Transverse colon (tissue), 4 donors: ENCODE data around the gene LY6G6C. TPM values are rescaled to one million over a fixed set of nuclear protein-coding genes. Genes with fewer than 3 reads are reported as not detected.

ENCODE experiments used
- DNase-seq: peaks from one replicate; pipeline ENCODE4 v3.0.0-alpha.2; 2019
- H3K27ac ChIP-seq, 4 donors: fragments of 200-600 bp; sonication (generic); 2 replicates each; pipeline ENCODE4 v1.5.1; 2016 to 2018; ENCODE audit warnings: inconsistent platforms in 4 of 4
- H3K27me3 ChIP-seq: fragments of 200-600 bp; sonication (generic); 2 replicates; pipeline ENCODE4 v1.5.1; 2017; ENCODE audit warnings: inconsistent platforms
- H3K36me3 ChIP-seq, 4 donors: fragments of 200-600 bp; sonication (generic); 2 replicates each; pipeline ENCODE4 v1.5.1; 2017 to 2019; ENCODE audit warnings: inconsistent platforms in 4 of 4
- H3K4me1 ChIP-seq, 4 donors: fragments of 200-600 bp; sonication (generic); 2 replicates each; pipeline ENCODE4 v1.5.1; 2017 to 2020; ENCODE audit warnings: inconsistent platforms in 4 of 4
- H3K4me3 ChIP-seq, 4 donors: fragments of 200-600 bp; sonication (generic); 1 replicate in 1 of 4; 2 replicates in 3 of 4; pipeline versions ENCODE4 v1.5.1 to v1.6.1; 2017 to 2019; ENCODE audit warnings: inconsistent platforms in 4 of 4
- H3K9me3 ChIP-seq, 2 donors: fragments of 200-600 bp; sonication (generic); 2 replicates each; pipeline ENCODE4 v1.5.1; 2017 to 2019; ENCODE audit warnings: inconsistent platforms in 2 of 2
- EP300 ChIP-seq: sonication (generic); formaldehyde crosslinking; IDR thresholded peaks from one replicate; pipeline ENCODE4 v1.6.1; 2017; ENCODE audit warnings: antibody characterized with exemption, low read depth
- POLR2A ChIP-seq: fragments of 450-650 bp; IDR thresholded peaks from one replicate; pipeline ENCODE4 v1.6.1; 2016; ENCODE audit warnings: antibody characterized with exemption, mild to moderate bottlenecking, moderate library complexity
- POLR2AphosphoS5 ChIP-seq, 3 donors: sonication (generic); formaldehyde crosslinking; IDR thresholded peaks; one replicate each; pipeline ENCODE4 v1.6.1; 2016; ENCODE audit warnings: antibody characterized with exemption in 3 of 3
- WGBS, 2 donors: methylation state at CpG; one replicate each; pipeline ENCODE4 v1.1.5; 2018; ENCODE audit warnings: low coverage in 1 of 2; 5-methylcytosine and 5-hydroxymethylcytosine counted together
- in situ Hi-C, 4 donors: fragments of 200-750 bp; cut with MboI; loops; one replicate each; pipeline versions ENCODE4 v1.15.0 to v1.15.1; 2017; ENCODE audit warnings: low sequenced_read_pairs in 3 of 4, low pct_ligation_motif_present in 1 of 4, low pct_unique_long_range_greater_than_20kb in 1 of 4
- intact Hi-C: fragments of 100-400 bp; cut with DNase I; formaldehyde crosslinking; loops from one replicate; pipeline ENCODE4 v1.15.1; 2023; ENCODE audit warnings: low total_unique reads
- total RNA-seq, 4 donors: library from RNA; depleted of rRNA; stranded (reverse); fragments of >200 nt; gene quantifications; one replicate each; pipeline ENCODE4 v1.1.0, GENCODE V29; 2016
- TF ChIP-seq, protein P1 (sequence below), 5 experiments: fragments of 200-600 bp in 3 of 5; fragments of 450-650 bp in 2 of 5; sonication (generic) in 3 of 5; IDR thresholded peaks; 1 replicate in 2 of 5; 2 replicates in 3 of 5; pipeline ENCODE4 v1.5.1; 2016 to 2017; ENCODE audit warnings: antibody characterized with exemption in 5 of 5, inconsistent platforms in 3 of 5, mild to moderate bottlenecking in 2 of 5, moderate library complexity in 1 of 5

Gene LY6G6C
- total RNA-seq, 4 donors from 2014 or later = not detected

DNA sequence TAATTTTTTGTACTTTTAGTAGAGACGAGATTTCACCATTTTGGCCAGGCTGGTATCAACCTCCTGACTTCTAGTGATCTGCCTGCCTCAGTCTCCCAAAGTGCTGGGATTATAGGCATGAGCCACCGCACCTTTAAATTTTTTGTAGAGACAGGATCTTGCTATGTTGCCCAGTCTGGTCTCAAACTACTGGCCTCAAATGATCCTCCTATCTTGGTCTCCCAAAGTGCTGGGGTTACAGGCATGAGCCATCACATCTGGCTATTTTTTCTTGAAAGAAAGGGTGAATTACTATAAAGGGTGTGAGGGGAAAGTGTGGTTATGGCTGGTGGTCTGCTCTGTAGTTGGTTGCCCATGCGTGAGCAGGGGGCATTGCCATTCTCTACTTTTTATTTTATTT, 13.3 kb downstream of the LY6G6C start:
- in situ Hi-C loops = no loop called here
- Histone ChIP-seq H3K9me3 (no peaks in the 10 kb centered on the region), H3K27me3 (no peaks in the 10 kb centered on the region), H3K4me1 (peaks cover 0 to 15% (median 9%) of the 10 kb centered on the region in 4 donors), H3K27ac (no peak overlapping the region), H3K36me3 (no peaks in the 10 kb centered on the region), H3K4me3 (no peak overlapping the region)
- TF ChIP-seq, protein P1, sequence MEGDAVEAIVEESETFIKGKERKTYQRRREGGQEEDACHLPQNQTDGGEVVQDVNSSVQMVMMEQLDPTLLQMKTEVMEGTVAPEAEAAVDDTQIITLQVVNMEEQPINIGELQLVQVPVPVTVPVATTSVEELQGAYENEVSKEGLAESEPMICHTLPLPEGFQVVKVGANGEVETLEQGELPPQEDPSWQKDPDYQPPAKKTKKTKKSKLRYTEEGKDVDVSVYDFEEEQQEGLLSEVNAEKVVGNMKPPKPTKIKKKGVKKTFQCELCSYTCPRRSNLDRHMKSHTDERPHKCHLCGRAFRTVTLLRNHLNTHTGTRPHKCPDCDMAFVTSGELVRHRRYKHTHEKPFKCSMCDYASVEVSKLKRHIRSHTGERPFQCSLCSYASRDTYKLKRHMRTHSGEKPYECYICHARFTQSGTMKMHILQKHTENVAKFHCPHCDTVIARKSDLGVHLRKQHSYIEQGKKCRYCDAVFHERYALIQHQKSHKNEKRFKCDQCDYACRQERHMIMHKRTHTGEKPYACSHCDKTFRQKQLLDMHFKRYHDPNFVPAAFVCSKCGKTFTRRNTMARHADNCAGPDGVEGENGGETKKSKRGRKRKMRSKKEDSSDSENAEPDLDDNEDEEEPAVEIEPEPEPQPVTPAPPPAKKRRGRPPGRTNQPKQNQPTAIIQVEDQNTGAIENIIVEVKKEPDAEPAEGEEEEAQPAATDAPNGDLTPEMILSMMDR (IDR thresholded peaks at IDR 0.05) = no peak
- no peak for TF ChIP-seq POLR2A
- no peak for TF ChIP-seq POLR2AphosphoS5 (IDR thresholded peaks at IDR 0.05)
- TF ChIP-seq EP300 = no peak
- DNase-seq = no peak
- WGBS, 2 donors = 94 to 100% methylated on average over 2 to 3 of the region's 3 CpGs
- intact Hi-C loops = no loop called here

DNA sequence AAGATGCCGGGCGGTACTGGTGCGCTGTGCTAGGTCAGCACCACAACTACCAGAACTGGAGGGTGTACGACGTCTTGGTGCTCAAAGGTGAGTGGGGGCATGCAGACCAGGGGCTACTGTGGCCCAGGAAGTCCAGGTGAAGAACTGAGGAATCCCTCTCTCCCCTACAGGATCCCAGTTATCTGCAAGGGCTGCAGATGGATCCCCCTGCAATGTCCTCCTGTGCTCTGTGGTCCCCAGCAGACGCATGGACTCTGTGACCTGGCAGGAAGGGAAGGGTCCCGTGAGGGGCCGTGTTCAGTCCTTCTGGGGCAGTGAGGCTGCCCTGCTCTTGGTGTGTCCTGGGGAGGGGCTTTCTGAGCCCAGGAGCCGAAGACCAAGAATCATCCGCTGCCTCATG, 13.8 kb downstream of the LY6G6C start:
- TF ChIP-seq EP300 (no peak), POLR2A (no peak), POLR2AphosphoS5 (IDR thresholded peaks at IDR 0.05) (no peak)
- TF ChIP-seq, protein P1 (IDR thresholded peaks at IDR 0.05) = no peak
- Histone ChIP-seq H3K4me3 (no peak overlapping the region), H3K9me3 (no peaks in the 10 kb centered on the region), H3K4me1 (peaks cover 0 to 15% (median 9%) of the 10 kb centered on the region in 4 donors), H3K27me3 (no peaks in the 10 kb centered on the region), H3K27ac (no peak overlapping the region), H3K36me3 (no peaks in the 10 kb centered on the region)
- in situ Hi-C loops = no loop called here
- intact Hi-C loops = no loop called here
- DNase-seq = no peak
- 86 to 100% methylated on average over 3 to 10 of the region's 10 CpGs for WGBS, 2 donors

DNA sequence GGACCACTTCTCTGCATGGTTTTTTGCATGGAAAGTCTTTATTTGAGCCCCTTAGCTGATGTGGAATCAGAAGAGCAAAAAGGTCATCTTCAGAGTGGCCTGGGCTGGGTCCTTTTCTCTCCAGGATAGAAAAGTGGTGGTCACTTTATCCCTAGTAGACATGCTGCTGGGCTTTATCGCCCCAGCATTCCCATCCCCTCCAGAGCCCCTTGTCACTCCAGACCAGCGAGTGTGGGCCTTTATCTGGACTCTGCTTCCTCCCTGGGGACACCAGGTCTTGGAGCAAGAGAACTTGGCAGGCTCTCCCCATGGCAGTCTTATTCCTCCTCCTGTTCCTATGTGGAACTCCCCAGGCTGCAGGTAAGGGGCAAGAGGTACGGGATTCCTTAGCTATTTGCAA, 14.9 kb downstream of the LY6G6C start, which contains the start of gene LY6G6F:
Gene LY6G6F (plus strand): TSS at position 268 of the 400 bp plus-strand sequence. CDS start 41 bp downstream, at position 309.
- Histone ChIP-seq H3K27me3 (no peaks in the 10 kb centered on the region), H3K27ac (no peak within 1 kb of the TSS), H3K4me3 (no peak within 1 kb of the TSS), H3K36me3 (no peaks in the 10 kb centered on the region), H3K4me1 (peaks cover 7 to 22% (median 17%) of the 10 kb centered on the region in 4 donors), H3K9me3 (no peaks in the 10 kb centered on the region)
- intact Hi-C loops (no loop called here), in situ Hi-C loops (no loop called here)
- 70 to 100% methylated on average over 1 to 3 of the region's 3 CpGs for WGBS, 2 donors
- TF ChIP-seq, protein P1 (IDR thresholded peaks at IDR 0.05) = no peak
- TF ChIP-seq POLR2AphosphoS5 (IDR thresholded peaks at IDR 0.05) (no peak), EP300 (no peak), POLR2A (no peak)
- DNase-seq = no peak

DNA sequence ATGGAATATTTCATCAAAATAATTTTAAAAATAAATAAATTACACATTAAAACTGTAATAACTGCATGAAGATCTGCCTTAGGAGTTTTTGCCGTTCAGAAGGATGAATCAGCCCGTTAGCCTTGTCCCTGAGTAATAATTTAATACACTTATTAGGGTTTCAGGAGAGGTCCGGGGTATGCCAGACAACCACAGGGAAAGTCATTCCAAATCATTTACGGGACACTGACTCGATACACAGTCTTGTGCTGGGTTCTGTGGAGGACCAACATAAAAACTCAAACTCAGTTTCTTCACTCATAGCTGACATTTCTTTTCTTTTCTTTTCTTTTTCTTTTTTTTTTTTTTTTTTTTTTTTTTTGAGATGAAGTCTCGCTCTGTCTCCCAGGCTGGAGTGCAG, 15.6 kb downstream of the LY6G6C start:
- H3K36me3 ChIP-seq = no peaks in the 10 kb centered on the region
- WGBS, 2 donors = 90 to 91% methylated on average over 5 to 6 of the region's 6 CpGs
- in situ Hi-C loops = no loop called here
- no peak for TF ChIP-seq EP300
- H3K4me3 ChIP-seq = no peak overlapping the region
- H3K27me3 ChIP-seq = no peaks in the 10 kb centered on the region
- H3K9me3 ChIP-seq = no peaks in the 10 kb centered on the region
- H3K4me1 ChIP-seq = peaks cover 14 to 26% (median 19%) of the 10 kb centered on the region in 4 donors
- intact Hi-C loops = no loop called here
- no peak overlapping the region for H3K27ac ChIP-seq
- DNase-seq = no peak
